HepG2 (cell line): ENCODE results near the gene PPP1R3F. TPM values are rescaled to one million over a fixed set of nuclear protein-coding genes. Genes with fewer than 3 reads are reported as not detected.

ENCODE experiments used
- ATAC-seq: fragments of 200-7000 bp; cut with Tn5 transposase; 3 replicates; pipeline ENCODE4 v1.9.1; 2020; ENCODE audit warnings: mild to moderate bottlenecking, moderate library complexity
- BruUV-seq: library from RNA; stranded (reverse); fragments of 400-500 nt; replicated peaks from 2 replicates; lab custom pipeline; 2021; lab: Mats Ljungman, UMichigan
- CTCF ChIA-PET: fragments of 300-600 bp; formaldehyde crosslinking; extraction: SDS; loops from one replicate; lab custom pipeline; 2021; ENCODE audit warnings: low total read pairs, inconsistent platforms, low intra/inter-chr PET ratio; lab: Yijun Ruan, JAX
- POLR2A ChIA-PET: fragments of 350-600 bp; sonication (Branson Sonifier 250); formaldehyde crosslinking; loops from one replicate; lab custom pipeline; 2020; ENCODE audit warnings: antibody characterized with exemption, inconsistent platforms; lab: Yijun Ruan, JAX
- DNase-seq: peaks from one replicate; pipeline ENCODE4 v3.0.0-alpha.2; 2015; ENCODE audit warnings: low spot score
- FAIRE-seq: peaks from 3 replicates; lab custom pipeline; 2011; peaks lifted over from hg19 to GRCh38; lab: Jason Lieb, UNC
- H2AFZ ChIP-seq: one replicate; pipeline ENCODE4 v1.6.1; 2011; ENCODE audit warnings: low read length, inconsistent platforms
- H3K27ac ChIP-seq: fragments of 300-600 bp; 3 replicates; pipeline ENCODE4 v1.8.0; 2011; ENCODE audit warnings: mixed run types, mild to moderate bottlenecking, mixed read lengths, low read length, inconsistent platforms; ENCODE audit not compliant: insufficient read depth; ENCODE audit errors: extremely low read length
- H3K27me3 ChIP-seq, 2 experiments: fragments of 200-600 bp in 1 of 2; 2 replicates in 1 of 2; 3 replicates in 1 of 2; pipeline versions ENCODE4 v1.6.0 to v1.8.0; 2011; ENCODE audit warnings: low read length in 2 of 2, mild to moderate bottlenecking in 2 of 2, moderate library complexity in 2 of 2, inconsistent platforms in 1 of 2; ENCODE audit not compliant: insufficient read depth in 2 of 2, control insufficient read depth in 1 of 2
- H3K36me3 ChIP-seq, 2 experiments: fragments of 200-600 bp in 1 of 2; replicated peaks in 1 of 2; 2 replicates in 1 of 2; 3 replicates in 1 of 2; pipeline versions ENCODE4 v1.5.1 to v1.8.0; 2011; ENCODE audit warnings: low read length in 2 of 2, inconsistent platforms in 1 of 2; ENCODE audit not compliant: insufficient read depth in 2 of 2, control insufficient read depth in 1 of 2
- H3K4me1 ChIP-seq: 2 replicates; pipeline ENCODE4 v1.5.1; 2012; ENCODE audit warnings: low read length, inconsistent platforms; ENCODE audit not compliant: insufficient read depth
- H3K4me2 ChIP-seq: 2 replicates; pipeline ENCODE4 v1.6.0; 2011; ENCODE audit warnings: low read depth, low read length, inconsistent platforms
- H3K4me3 ChIP-seq, 3 experiments: fragments of 200-600 bp in 1 of 3; sonication (generic), shearing (Covaris generic) in 1 of 3; replicated peaks in 1 of 3; 2 replicates each; pipeline ENCODE4 v1.5.1; 2011 to 2016; ENCODE audit warnings: low read length in 3 of 3, inconsistent platforms in 2 of 3, low read depth in 2 of 3, mild to moderate bottlenecking in 2 of 3, control low read depth in 1 of 3, mixed read lengths in 1 of 3; ENCODE audit not compliant: insufficient read depth in 1 of 3
- H3K79me2 ChIP-seq: one replicate; pipeline ENCODE4 v1.6.1; 2011; ENCODE audit warnings: low read length, inconsistent platforms; ENCODE audit not compliant: insufficient read depth
- H3K9ac ChIP-seq: 2 replicates; pipeline ENCODE4 v1.6.0; 2011; ENCODE audit warnings: mild to moderate bottlenecking, low read depth, low read length, inconsistent platforms; ENCODE audit not compliant: insufficient read depth
- H3K9me3 ChIP-seq: 2 replicates; pipeline ENCODE4 v1.5.1; 2012; ENCODE audit warnings: mild to moderate bottlenecking, low read length
- H4K20me1 ChIP-seq: 2 replicates; pipeline ENCODE4 v1.6.0; 2011; ENCODE audit warnings: inconsistent platforms, mild to moderate bottlenecking, low read length, moderate library complexity; ENCODE audit not compliant: insufficient read depth
- GATAD2A ChIP-seq: IDR thresholded peaks from 2 replicates; pipeline ENCODE4 v1.6.1; 2016
- GLMP ChIP-seq: sonication (generic); formaldehyde crosslinking; IDR thresholded peaks from 2 replicates; pipeline ENCODE4 v1.9.0; 2021; ENCODE audit warnings: missing genetic modification reagents, mild to moderate bottlenecking, borderline replicate concordance
- HOXA3 ChIP-seq: sonication (generic); formaldehyde crosslinking; IDR thresholded peaks from 2 replicates; pipeline ENCODE4 v1.5.0; 2020; ENCODE audit warnings: missing genetic modification reagents
- IKZF5 ChIP-seq: IDR thresholded peaks from 2 replicates; pipeline ENCODE4 v1.6.1; 2018; ENCODE audit warnings: missing genetic modification reagents, mild to moderate bottlenecking, missing compliant biosample characterization
- MAX ChIP-seq: IDR thresholded peaks from 2 replicates; pipeline ENCODE4 v1.6.1; 2012; ENCODE audit warnings: inconsistent platforms
- ZBTB4 ChIP-seq: sonication (generic); formaldehyde crosslinking; IDR thresholded peaks from 2 replicates; pipeline ENCODE4 v1.4.0; 2020; ENCODE audit warnings: missing genetic modification reagents, mild to moderate bottlenecking, borderline replicate concordance
- ZBTB43 ChIP-seq: sonication (generic); formaldehyde crosslinking; conservative IDR thresholded peaks from 2 replicates; pipeline ENCODE4 v1.4.0; 2020; ENCODE audit warnings: missing genetic modification reagents
- ZFP91 ChIP-seq: sonication (generic); formaldehyde crosslinking; IDR thresholded peaks from 2 replicates; pipeline ENCODE4 v1.9.0; 2022; ENCODE audit warnings: missing genetic modification reagents, mild to moderate bottlenecking, borderline replicate concordance
- ZNF513 ChIP-seq: sonication (generic); formaldehyde crosslinking; conservative IDR thresholded peaks from 2 replicates; pipeline ENCODE4 v1.5.0; 2020; ENCODE audit warnings: missing genetic modification reagents
- WGBS: methylation state at CpG from one replicate; pipeline ENCODE4 v1.1.6; 2017; ENCODE audit warnings: low lambda C conversion rate; 5-methylcytosine and 5-hydroxymethylcytosine counted together
- in situ Hi-C: cut with HindIII; loops from 2 replicates; pipeline ENCODE4 v1.10.0; 2017; ENCODE audit warnings: low pct_unique_long_range_greater_than_20kb; ENCODE audit not compliant: extremely low pct_ligation_motif_present
- intact Hi-C: fragments of 100-400 bp; cut with micrococcal nuclease; formaldehyde crosslinking; loops from one replicate; pipeline ENCODE4 v1.10.0; 2022; ENCODE audit not compliant: unreplicated experiment
- polyA plus RNA-seq, 8 experiments: library from polyadenylated mRNA; depleted of rRNA in 3 of 8; stranded (reverse) in 7 of 8; unstranded in 1 of 8; fragments of >200 nt; fragmentation: Illumina TruSeq in 4 of 8; extraction: Trizol in 4 of 8; gene quantifications; 2 replicates each; pipeline versions ENCODE4 v1.2.1 to v1.2.3, GENCODE V29; 2011 to 2016; ENCODE audit warnings: low read depth in 4 of 8, missing spikeins in 1 of 8, mixed read lengths in 1 of 8; ENCODE audit not compliant: insufficient read depth in 1 of 8
- total RNA-seq, 5 experiments: library from RNA; depleted of rRNA; stranded (reverse); fragments of >200 nt; fragmentation: Illumina TruSeq; extraction: Trizol; gene quantifications; 2 replicates each; pipeline ENCODE4 v1.2.3, GENCODE V29; 2016; ENCODE audit warnings: low read depth in 1 of 5

Gene PPP1R3F
- total and polyA plus RNA-seq, 2 of the 13 experiments (the other 11 are each of a cell fraction or from before 2014, with no cell fraction given) = 0.82 to 0.84 TPM

GRCh38 chrX:49247346-49247745, 22.2 kb upstream of the PPP1R3F start:
- no peak overlapping the region for H3K9ac ChIP-seq
- POLR2A ChIA-PET = no interaction called here
- H3K79me2 ChIP-seq = no peaks in the 10 kb centered on the region
- no peaks in the 10 kb centered on the region for H3K4me1 ChIP-seq
- peaks cover 0 to 3% of the 10 kb centered on the region in 2 experiments; a peak in 1 of 5 replicates for H3K36me3 ChIP-seq
- intact Hi-C loops (no loop called here), in situ Hi-C loops (no loop called here)
- no TSS peak for BruUV-seq
- no peak overlapping the region for H3K4me3 ChIP-seq
- DNase-seq = no peak
- no peak overlapping the region for H2AFZ ChIP-seq
- no peak overlapping the region for H3K4me2 ChIP-seq
- FAIRE-seq = no peak
- H3K9me3 ChIP-seq = no peaks in the 10 kb centered on the region
- H3K27ac ChIP-seq = no peak overlapping the region
- WGBS = 93% methylated on average over 3 of the region's 11 CpGs
- CTCF ChIA-PET = no interaction called here
- no peaks in the 10 kb centered on the region for H3K27me3 ChIP-seq
- ATAC-seq = no peak
- H4K20me1 ChIP-seq = no peaks in the 10 kb centered on the region
- TF ChIP-seq HOXA3 (no peak), ZBTB4 (no peak), ZBTB43 (CRISPR knock-in tag) (no peak), ZNF513 (no peak), GATAD2A (no peak), GLMP (no peak), IKZF5 (CRISPR knock-in tag) (no peak), ZFP91 (CRISPR knock-in tag) (no peak), MAX (no peak)
